Measurements from ENCODE around the gene PDGFC. TPM values are rescaled to one million over a fixed set of nuclear protein-coding genes. Genes with fewer than 3 reads are reported as not detected.
A peak's percentile ranks its signal among the peaks of the same experiment; 100 is the strongest.

PDGFC gene
- total RNA-seq, 1 experiment from 2014 or later, result 64.5 TPM

DNA sequence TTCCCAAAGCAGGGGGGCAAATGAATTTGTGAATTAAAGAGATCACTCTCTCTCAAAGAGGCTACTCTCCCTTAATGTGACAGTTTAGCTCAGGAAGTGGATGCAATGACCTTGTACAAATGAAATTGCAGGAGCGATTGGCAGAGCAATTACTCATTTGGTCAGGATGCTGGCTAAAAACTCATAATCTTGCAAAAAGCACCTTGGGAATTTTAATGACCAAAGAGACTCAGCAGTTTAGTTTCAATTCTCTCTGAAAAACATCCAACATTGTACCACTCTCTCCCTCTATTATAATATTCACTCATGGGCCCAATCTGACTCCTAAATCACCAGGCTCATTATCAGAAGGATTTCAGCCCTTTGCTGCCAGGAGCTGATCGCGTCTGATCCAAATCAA lies 26.1 kb downstream of the PDGFC start:
- TF ChIP-seq, protein P1, sequence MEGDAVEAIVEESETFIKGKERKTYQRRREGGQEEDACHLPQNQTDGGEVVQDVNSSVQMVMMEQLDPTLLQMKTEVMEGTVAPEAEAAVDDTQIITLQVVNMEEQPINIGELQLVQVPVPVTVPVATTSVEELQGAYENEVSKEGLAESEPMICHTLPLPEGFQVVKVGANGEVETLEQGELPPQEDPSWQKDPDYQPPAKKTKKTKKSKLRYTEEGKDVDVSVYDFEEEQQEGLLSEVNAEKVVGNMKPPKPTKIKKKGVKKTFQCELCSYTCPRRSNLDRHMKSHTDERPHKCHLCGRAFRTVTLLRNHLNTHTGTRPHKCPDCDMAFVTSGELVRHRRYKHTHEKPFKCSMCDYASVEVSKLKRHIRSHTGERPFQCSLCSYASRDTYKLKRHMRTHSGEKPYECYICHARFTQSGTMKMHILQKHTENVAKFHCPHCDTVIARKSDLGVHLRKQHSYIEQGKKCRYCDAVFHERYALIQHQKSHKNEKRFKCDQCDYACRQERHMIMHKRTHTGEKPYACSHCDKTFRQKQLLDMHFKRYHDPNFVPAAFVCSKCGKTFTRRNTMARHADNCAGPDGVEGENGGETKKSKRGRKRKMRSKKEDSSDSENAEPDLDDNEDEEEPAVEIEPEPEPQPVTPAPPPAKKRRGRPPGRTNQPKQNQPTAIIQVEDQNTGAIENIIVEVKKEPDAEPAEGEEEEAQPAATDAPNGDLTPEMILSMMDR (IDR thresholded peaks at IDR 0.05; ENCODE audit: unreplicated experiment), result no peak
- DNase-seq, result no peak
- Mint-ChIP-seq H3K4me3 (ENCODE audit: low read depth, unreplicated experiment) (peak overlapping the region; percentile 56), H3K4me1 (ENCODE audit: low read depth, unreplicated experiment) (peaks cover 70% of the 10 kb centered on the region), H3K9me3 (ENCODE audit: low read depth, unreplicated experiment) (no peaks in the 10 kb centered on the region), H3K27ac (ENCODE audit: unreplicated experiment) (peak overlapping the region; percentile 90), H3K36me3 (ENCODE audit: insufficient read depth, unreplicated experiment) (peaks cover 24% of the 10 kb centered on the region), H3K27me3 (ENCODE audit: unreplicated experiment) (no peaks in the 10 kb centered on the region)
- CTCF ChIA-PET, result interaction anchor here (0.6 kb wide), 1 partner anchor 26 kb away, joined by 5 read pairs; no protein-coding TSS in a partner anchor
- intact Hi-C loops (cut with micrococcal nuclease; ENCODE audit: unreplicated experiment), result loop anchor here (5.0 kb wide), 2 partner anchors 53 to 163 kb away; no protein-coding TSS in a partner anchor
- BruUV-seq (replicated peaks), result no TSS peak

DNA sequence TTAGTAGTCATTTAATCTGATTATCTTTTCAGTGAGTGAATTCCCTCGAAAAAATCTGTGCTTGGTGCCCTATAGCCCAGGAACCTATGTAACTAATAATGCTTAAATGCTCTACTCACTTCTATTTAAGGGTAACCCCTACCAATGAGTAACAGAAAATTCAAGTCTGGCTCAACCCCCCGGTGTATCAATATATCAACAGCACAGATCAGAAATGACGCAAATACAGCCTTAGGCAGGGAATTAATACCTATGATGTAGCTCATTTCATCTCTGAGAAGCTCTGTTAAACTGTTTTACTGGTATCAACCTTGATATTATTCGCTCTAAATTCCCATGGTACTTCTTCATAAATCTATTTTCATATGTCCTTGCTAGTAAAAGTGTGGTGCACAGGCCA lies 28.6 kb downstream of the PDGFC start:
- CTCF ChIA-PET, result no interaction called here
- DNase-seq, result no peak
- TF ChIP-seq, protein P1 (IDR thresholded peaks at IDR 0.05; ENCODE audit: unreplicated experiment), result no peak
- peak overlapping the region; percentile 32 for H3K4me3 Mint-ChIP-seq (ENCODE audit: low read depth, unreplicated experiment)
- BruUV-seq (replicated peaks), result no TSS peak
- intact Hi-C loops (cut with micrococcal nuclease; ENCODE audit: unreplicated experiment), result loop anchor here (2.0 kb wide), 1 partner anchor 26 kb away; no protein-coding TSS in a partner anchor
- H3K4me1 Mint-ChIP-seq (ENCODE audit: low read depth, unreplicated experiment), result peaks cover 60% of the 10 kb centered on the region
- H3K36me3 Mint-ChIP-seq (ENCODE audit: insufficient read depth, unreplicated experiment), result peaks cover 15% of the 10 kb centered on the region
- H3K27me3 Mint-ChIP-seq (ENCODE audit: unreplicated experiment), result no peaks in the 10 kb centered on the region
- H3K27ac Mint-ChIP-seq (ENCODE audit: unreplicated experiment), result peak overlapping the region; percentile 90
- H3K9me3 Mint-ChIP-seq (ENCODE audit: low read depth, unreplicated experiment), result no peaks in the 10 kb centered on the region

DNA sequence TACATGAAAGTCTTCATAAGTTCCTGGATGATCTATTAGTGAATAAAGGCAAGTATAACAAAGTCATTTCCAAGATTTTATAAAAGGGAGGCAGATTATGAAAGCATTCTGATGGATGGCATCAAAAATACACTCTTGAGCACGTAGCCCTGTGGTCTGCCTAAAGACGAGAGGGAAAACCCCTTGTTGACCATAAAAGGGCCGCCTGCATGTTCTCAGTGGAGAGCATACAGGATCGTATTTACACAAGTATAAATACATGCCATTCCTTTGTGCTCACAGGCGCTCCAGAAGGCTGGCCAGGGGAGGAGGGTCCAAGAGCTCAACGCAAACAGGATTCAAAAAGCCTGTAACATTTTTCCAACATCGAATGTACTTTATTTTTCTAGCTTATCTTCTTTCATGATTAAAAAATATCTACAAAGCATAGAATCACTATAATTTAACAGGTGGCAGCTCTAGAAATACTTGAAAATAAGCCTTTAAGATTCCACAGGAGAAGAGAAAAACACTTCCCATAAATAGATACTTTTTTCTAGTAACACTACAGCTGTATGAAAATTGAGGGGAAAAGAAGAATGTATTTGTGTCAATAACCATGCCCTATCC lies 29.6 kb downstream of the PDGFC start:
- BruUV-seq (replicated peaks), result TSS peak; percentile 87
- DNase-seq, result peak; percentile 77
- Mint-ChIP-seq H3K4me3 (ENCODE audit: low read depth, unreplicated experiment) (peak overlapping the region; percentile 52), H3K4me1 (ENCODE audit: low read depth, unreplicated experiment) (peaks cover 58% of the 10 kb centered on the region), H3K27ac (ENCODE audit: unreplicated experiment) (peak overlapping the region; percentile 90), H3K36me3 (ENCODE audit: insufficient read depth, unreplicated experiment) (peaks cover 15% of the 10 kb centered on the region), H3K9me3 (ENCODE audit: low read depth, unreplicated experiment) (no peaks in the 10 kb centered on the region), H3K27me3 (ENCODE audit: unreplicated experiment) (no peaks in the 10 kb centered on the region)
- CTCF ChIA-PET, result interaction anchor here (0.7 to 1.0 kb wide), 4 partner anchors 10 to 104 kb away, joined by 3 to 5 read pairs (median 3); no protein-coding TSS in a partner anchor
- intact Hi-C loops (cut with micrococcal nuclease; ENCODE audit: unreplicated experiment), result loop anchor here (2.0 kb wide), 1 partner anchor 27 kb away; no protein-coding TSS in a partner anchor
- TF ChIP-seq, protein P1 (IDR thresholded peaks at IDR 0.05; ENCODE audit: unreplicated experiment), result no peak

DNA sequence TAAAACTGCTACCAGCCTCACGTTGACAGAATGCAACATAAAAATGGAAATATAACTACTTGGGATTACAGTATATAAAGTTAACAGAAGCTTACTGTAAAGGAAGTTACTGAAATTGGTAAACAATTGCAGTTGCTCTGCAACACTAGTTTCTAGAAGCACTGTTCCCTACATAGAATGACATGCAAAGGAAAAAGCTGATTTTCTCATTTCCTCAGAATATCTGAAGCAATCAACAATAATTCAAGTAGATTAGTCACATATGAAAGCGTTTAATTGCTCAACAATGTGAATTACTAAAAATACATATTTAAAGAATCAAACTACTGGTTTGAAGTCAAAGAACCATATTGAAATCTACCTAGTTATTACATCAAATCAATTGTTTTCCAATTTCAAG lies 31.8 kb downstream of the PDGFC start:
- DNase-seq, result no peak
- no TSS peak for BruUV-seq (replicated peaks)
- H3K36me3 Mint-ChIP-seq (ENCODE audit: insufficient read depth, unreplicated experiment), result peaks cover 16% of the 10 kb centered on the region
- H3K9me3 Mint-ChIP-seq (ENCODE audit: low read depth, unreplicated experiment), result no peaks in the 10 kb centered on the region
- intact Hi-C loops (cut with micrococcal nuclease; ENCODE audit: unreplicated experiment), result no loop called here
- peaks cover 46% of the 10 kb centered on the region for H3K4me1 Mint-ChIP-seq (ENCODE audit: low read depth, unreplicated experiment)
- H3K27ac Mint-ChIP-seq (ENCODE audit: unreplicated experiment), result peak overlapping the region; percentile 63
- TF ChIP-seq, protein P1 (IDR thresholded peaks at IDR 0.05; ENCODE audit: unreplicated experiment), result no peak
- H3K27me3 Mint-ChIP-seq (ENCODE audit: unreplicated experiment), result no peaks in the 10 kb centered on the region
- no peak overlapping the region for H3K4me3 Mint-ChIP-seq (ENCODE audit: low read depth, unreplicated experiment)
- CTCF ChIA-PET, result no interaction called here

Measured in Calu3 (cell line).